HG03354 (cell line): ENCODE data around the gene UBIAD1.

Source experiments
- ATAC-seq: cut with Tn5 transposase; IDR thresholded peaks from one replicate; pipeline ENCODE4 v1.9.1; 2021; ENCODE audit warnings: mild to moderate bottlenecking; ENCODE audit not compliant: unreplicated experiment, poor library complexity, severe bottlenecking

The UBIAD1 gene

GRCh38 chr1:11307852-11308251 is 34.9 kb downstream of the UBIAD1 start:
- ATAC-seq: no peak

- no peak for ATAC-seq
Measured at GRCh38 chr1:11308699-11309224, 35.8 kb downstream of the UBIAD1 start.

- no peak for ATAC-seq
Measured at GRCh38 chr1:11309385-11309784, 36.4 kb downstream of the UBIAD1 start.

- no peak for ATAC-seq
Measured at GRCh38 chr1:11311816-11312755, 39.1 kb downstream of the UBIAD1 start.

- ATAC-seq: no peak
Measured at GRCh38 chr1:11314959-11315358, 42.0 kb downstream of the UBIAD1 start.

- ATAC-seq: no peak
Measured at GRCh38 chr1:11316701-11317100, 43.7 kb downstream of the UBIAD1 start.

- no peak for ATAC-seq
Measured at GRCh38 chr1:11318982-11319381, 46.0 kb downstream of the UBIAD1 start.

- no peak for ATAC-seq
Measured at GRCh38 chr1:11320153-11320936, 47.3 kb downstream of the UBIAD1 start.

- ATAC-seq: no peak
Measured at GRCh38 chr1:11321656-11322491, 48.9 kb downstream of the UBIAD1 start.

GRCh38 chr1:11324567-11325165 is 51.7 kb downstream of the UBIAD1 start:
- no peak for ATAC-seq

- ATAC-seq: no peak
Measured at GRCh38 chr1:11326070-11326469, 53.1 kb downstream of the UBIAD1 start.

GRCh38 chr1:11328444-11328843 is 55.4 kb downstream of the UBIAD1 start:
- ATAC-seq: no peak

- ATAC-seq: no peak
Measured at GRCh38 chr1:11330411-11330810, 57.4 kb downstream of the UBIAD1 start.

GRCh38 chr1:11331036-11331944 is 58.3 kb downstream of the UBIAD1 start:
- no peak for ATAC-seq

- ATAC-seq: no peak
Measured at GRCh38 chr1:11331945-11332546, 59.0 kb downstream of the UBIAD1 start.

GRCh38 chr1:11333631-11334030 is 60.6 kb downstream of the UBIAD1 start:
- no peak for ATAC-seq

- ATAC-seq: no peak
Measured at GRCh38 chr1:11334261-11334804, 61.3 kb downstream of the UBIAD1 start.

GRCh38 chr1:11334821-11335220 is 61.8 kb downstream of the UBIAD1 start:
- no peak for ATAC-seq
